PC-3 (cell line): Measurements from ENCODE around the gene AFF3.

ENCODE experiments used
- CTCF ChIP-seq: fragments of 300-600 bp; sonication (generic); conservative IDR thresholded peaks from 2 replicates; pipeline ENCODE4 v1.5.1; 2017; ENCODE audit warnings: antibody characterized with exemption, low read depth, mild to moderate bottlenecking, low read length
- EZH2 ChIP-seq: fragments of 300-600 bp; sonication (generic); IDR thresholded peaks from one replicate; pipeline ENCODE4 v1.6.1; 2017; ENCODE audit warnings: antibody characterized with exemption, mild to moderate bottlenecking, low read length; ENCODE audit not compliant: unreplicated experiment
- EZH2phosphoT487 ChIP-seq: fragments of 300-600 bp; sonication (generic); IDR thresholded peaks from 2 replicates; pipeline ENCODE4 v1.6.1; 2018; ENCODE audit warnings: mild to moderate bottlenecking, antibody characterized with exemption, low read length, borderline replicate concordance

DNA sequence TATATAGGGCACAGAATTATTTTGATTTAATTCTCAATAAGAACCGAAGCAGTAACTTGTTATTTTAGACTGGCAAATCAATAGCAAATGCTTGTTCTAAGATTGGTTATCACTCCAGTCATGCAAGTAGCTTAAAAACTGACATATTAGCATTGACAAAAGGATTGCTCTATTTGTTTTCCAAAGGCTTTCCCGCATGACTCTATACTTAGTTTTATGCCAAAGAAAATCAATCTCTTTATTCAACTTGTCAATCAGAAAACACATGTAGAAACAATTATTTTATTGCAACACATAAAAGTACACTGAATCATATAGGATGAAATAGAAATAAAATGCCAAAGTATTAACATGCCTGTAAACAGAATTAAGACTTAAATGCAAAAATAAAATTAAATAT lies 108.4 kb downstream of the AFF3 start:
- no peak for TF ChIP-seq CTCF
- no peak for TF ChIP-seq EZH2
- TF ChIP-seq EZH2phosphoT487 = no peak
